HUES64 (cell line): Measurements from ENCODE around the gene F8A3.

Experiments used
- H3K27ac ChIP-seq: 2 replicates; pipeline ENCODE4 v1.7.0; 2013; ENCODE audit warnings: low read depth, low read length, inconsistent platforms
- H3K27me3 ChIP-seq: 2 replicates; pipeline ENCODE4 v1.6.1; 2013; ENCODE audit warnings: mild to moderate bottlenecking, low read length; ENCODE audit not compliant: insufficient read depth
- H3K36me3 ChIP-seq: 2 replicates; pipeline ENCODE4 v1.6.1; 2013; ENCODE audit warnings: mild to moderate bottlenecking, low read length; ENCODE audit not compliant: insufficient read depth
- H3K4me1 ChIP-seq: 2 replicates; pipeline ENCODE4 v1.6.1; 2013; ENCODE audit warnings: mild to moderate bottlenecking, low read length, moderate library complexity; ENCODE audit not compliant: insufficient read depth
- H3K4me3 ChIP-seq: 2 replicates; pipeline ENCODE4 v1.5.1; 2013; ENCODE audit warnings: mild to moderate bottlenecking, low read length, moderate library complexity
- H3K9ac ChIP-seq: 2 replicates; pipeline ENCODE4 v1.6.1; 2013; ENCODE audit warnings: mild to moderate bottlenecking, low read depth, low read length
- H3K9me3 ChIP-seq: 2 replicates; pipeline ENCODE4 v1.6.1; 2013; ENCODE audit warnings: low read depth, low read length; ENCODE audit not compliant: insufficient read depth
- WGBS: fragments of 150-250, 120-280 bp; methylation state at CpG from one replicate; pipeline ENCODE4 v1.1.7; 2013; ENCODE audit warnings: missing lambda C conversion rate; 5-methylcytosine and 5-hydroxymethylcytosine counted together

F8A3 gene

GRCh38 chrX:155417769-155418168, 40.7 kb downstream of the F8A3 start:
- H3K9ac ChIP-seq, result no peak overlapping the region
- H3K36me3 ChIP-seq, result no peaks in the 10 kb centered on the region
- no peaks in the 10 kb centered on the region for H3K9me3 ChIP-seq
- H3K27ac ChIP-seq, result no peak overlapping the region
- H3K4me3 ChIP-seq, result no peak overlapping the region
- no peaks in the 10 kb centered on the region for H3K27me3 ChIP-seq
- WGBS, result no CpG with 5 or more reads among the region's 1 CpG
- H3K4me1 ChIP-seq, result no peaks in the 10 kb centered on the region
